GM19452 (cell line): ENCODE results near the gene WIPF3.
"Not testable (repeated sequence)": the region's sequence is repeated elsewhere in the genome, so short reads cannot be mapped to it uniquely, and the experiment has no call there.

Source experiments
- ATAC-seq: cut with Tn5 transposase; IDR thresholded peaks from one replicate; pipeline ENCODE4 v1.9.1; 2021; ENCODE audit not compliant: unreplicated experiment

Gene WIPF3

DNA sequence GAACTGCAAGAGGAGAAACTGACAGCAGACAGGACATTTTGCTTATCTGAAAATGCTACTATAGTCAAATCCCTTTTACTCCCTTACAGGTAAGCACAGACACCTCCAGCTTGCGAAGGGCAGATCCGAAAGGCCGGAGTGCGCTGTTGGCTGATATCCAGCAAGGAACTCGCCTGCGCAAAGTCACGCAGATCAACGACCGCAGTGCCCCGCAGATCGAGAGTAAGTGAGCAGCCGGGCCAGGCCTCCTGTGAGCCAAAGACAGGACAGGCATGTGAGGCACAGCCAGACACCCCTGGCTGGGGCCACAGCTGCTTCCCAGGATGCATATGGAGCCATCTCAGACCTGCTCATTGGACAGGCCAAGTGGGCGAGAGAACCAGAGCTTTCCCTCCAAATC, 69.4 kb downstream of the WIPF3 start:
- ATAC-seq: no peak

DNA sequence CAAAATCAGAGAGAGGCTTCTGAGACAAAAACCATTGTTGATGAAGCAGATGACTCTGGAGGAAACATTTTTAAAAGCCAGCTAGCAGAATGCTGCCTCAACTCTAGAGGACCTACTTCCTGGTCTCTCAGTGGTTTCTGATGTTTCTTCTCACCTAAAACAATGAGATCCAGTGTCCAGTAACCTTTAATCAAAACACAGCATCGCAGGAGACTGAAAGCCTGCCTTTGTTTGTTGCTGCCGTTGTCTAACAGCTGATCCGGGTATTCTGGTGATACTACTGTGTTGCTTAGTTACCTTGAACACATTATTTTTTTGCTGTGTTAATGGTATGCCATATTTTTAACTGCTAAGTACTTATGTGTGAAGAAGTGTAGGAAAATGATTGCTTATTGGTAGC, 70.9 kb downstream of the WIPF3 start:
- ATAC-seq: no peak

DNA sequence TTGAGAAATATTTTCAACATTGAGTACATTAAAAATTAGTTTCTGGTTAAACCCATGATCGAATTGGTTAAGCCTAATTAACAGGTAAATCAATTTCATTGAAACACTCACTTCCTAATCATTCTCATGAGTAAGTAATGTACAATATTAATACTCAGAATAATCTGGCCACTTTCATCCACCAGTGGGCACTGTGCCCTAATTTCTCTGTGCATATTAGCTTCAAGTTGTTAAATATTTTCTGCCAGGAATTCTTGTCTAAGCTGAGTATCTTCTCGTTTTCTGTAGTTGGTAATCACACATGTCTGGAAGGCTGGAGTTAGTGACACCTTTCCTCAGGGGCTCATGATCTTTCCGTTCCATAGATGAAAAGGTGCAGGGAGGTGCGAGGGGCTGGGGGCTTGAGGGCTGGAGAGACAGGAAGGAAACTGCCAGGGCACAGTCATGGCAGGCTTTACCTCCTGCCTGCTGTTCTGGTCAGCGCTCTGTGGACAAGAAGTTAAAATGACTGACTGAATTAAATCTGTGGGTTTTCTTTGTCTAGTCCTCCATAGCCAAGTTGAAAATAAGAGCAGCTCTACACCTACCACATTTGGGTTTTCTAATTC, 71.9 kb downstream of the WIPF3 start:
- no peak for ATAC-seq

DNA sequence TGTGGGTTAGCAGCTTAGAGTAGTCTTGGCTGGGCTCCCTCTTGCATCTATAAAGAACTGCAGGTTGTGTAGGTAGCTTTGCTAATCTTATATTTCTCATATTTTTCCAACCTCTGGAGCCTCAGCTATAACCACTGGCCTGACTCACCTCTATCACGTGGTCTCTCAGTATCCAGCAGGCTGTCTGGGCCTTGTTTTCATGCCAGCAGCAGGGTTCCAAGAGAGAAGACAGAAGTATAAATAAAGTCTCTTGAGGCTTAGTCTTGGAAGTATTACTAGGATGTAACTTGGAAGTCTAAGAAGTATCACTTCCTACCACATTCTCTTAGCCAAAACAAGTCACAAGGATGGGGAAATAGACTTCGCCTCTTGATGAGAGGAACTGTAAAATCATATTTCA, 73.3 kb downstream of the WIPF3 start:
- no peak for ATAC-seq

DNA sequence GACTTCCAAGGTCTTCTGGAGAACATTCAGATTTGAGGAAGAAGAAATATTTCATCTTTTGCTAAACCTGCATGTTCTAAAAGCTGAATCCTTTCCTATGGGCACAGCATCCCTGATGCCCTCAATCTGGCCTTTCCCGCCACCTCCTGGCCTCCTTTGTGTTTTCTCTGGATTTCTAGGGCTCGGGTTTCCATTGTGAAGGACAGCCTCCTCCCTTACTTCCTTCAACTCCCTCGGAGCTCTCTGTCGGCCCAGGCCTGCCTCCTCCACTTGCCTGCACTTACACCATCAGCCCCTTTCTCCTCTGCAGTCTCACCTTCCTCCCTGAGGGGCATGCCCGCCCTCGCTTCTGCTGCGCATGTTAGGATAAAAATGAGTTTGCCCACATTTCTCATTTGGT, 75.4 kb downstream of the WIPF3 start:
- ATAC-seq: no peak

DNA sequence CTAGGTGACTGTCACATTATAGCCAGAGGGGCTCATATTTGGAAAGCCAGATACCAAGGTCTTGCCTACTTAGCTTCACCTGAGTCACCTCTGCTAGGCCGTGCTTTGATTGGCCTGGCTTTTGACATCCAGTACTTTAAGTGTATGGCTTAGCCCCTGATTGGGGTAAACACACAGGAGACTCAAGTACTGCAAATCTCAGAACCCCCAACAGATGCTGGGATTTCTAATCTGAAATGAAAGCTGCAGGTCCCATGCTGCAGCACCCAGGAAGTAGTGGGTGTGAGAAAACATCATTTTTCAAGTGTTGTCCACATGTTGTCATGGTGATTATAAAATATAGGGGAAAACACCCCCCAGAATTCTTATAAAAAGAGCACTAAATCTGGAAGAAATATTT, 76.2 kb downstream of the WIPF3 start:
- no peak for ATAC-seq

DNA sequence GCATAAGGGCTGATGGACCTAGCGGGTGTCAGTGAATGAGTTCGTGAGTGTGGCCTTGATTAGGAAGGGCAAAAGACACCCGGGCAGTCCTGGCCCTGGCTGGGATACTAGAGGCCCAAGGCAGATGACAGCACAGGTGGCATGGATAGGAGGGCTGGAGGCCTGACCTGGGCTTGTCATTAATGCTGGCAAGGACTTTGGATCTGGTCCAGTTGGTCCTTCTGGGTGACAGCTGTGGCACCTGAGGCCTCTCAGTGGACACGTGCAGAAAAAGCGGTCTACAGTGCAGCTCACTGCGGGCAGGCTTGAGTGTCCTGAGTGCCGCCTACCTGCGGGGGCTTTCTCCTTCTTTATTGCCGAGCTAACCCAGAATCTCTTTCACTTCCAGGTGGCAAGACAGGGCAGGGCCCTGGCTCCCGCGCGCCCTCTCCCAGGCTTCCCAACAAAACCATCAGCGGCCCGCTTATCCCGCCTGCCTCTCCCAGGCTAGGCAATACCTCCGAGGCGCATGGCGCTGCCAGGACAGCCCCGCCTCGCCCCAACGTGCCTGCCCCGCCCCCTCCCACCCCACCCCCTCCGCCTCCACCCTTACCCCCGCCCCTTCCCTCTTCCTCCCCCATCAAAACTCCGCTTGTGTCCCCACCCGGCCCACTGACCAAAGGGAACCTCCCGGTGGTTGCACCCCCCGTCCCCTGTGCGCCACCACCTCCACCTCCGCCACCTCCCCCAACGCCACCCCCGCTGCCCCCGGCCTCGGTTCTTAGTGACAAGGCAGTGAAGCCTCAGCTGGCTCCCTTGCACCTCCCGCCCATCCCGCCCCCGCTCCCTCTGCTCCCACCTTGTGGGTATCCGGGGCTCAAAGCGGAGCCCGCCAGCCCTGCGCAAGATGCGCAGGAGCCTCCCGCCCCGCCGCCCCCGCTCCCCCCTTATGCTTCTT, 77.4 kb downstream of the WIPF3 start:
- no peak for ATAC-seq

DNA sequence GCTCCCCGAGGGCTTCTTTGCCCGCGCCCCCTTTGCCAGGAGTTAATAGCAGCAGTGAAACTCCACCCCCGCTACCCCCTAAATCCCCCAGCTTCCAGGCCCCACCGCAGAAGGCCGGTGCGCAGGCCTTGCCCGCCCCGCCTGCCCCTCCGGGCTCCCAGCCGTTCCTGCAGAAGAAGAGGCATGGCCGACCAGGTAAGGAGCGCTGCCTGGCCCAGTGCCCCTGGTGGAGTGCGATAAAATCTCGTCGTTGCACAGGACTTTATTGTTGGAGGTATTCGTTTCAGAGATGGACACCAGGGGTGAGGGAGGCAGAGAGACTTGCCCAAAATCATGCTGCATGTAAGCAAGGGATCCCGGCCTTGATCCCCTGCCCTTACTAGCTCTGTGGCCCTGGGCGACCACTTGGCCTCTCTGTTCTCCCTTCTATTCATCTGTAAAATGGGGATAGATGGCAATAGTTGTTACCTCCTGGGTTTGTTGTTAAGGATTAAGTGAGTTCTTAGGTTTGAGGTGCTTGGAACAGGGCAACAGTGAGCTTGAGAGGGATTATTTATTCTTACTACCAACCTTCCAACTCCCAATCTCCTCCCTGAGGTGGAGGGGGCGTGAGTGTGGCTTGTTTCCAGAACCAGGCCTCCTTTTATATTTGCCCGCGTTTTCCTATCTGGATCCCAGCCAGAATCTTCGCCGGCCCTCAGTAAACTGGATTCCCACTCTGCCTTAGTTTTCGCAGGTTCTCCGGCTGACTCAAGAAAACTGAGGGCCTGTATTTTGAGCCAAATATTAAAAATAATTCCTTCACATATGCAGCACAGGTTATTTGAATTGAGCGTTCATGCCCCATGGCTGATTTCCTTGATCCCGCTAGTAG, 78.3 kb downstream of the WIPF3 start:
- ATAC-seq: no peak

DNA sequence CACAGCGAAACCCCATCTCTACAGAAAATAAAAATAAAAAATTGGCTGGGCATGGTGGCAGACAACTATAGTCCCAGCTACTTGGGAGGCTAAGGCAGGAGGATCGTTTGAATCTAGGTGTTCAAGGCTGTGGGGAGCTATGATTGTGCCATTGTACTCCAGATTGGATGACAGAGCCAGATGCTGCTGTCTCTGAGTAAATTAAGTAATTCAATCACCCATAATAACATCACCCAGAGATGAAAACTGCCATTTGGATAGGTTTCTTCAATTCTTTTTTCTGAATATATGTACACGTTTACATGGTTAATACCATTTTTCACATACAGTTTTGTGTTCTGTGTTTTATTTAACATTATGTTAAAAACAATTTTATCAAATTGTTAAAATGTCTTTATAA, 79.3 kb downstream of the WIPF3 start:
- ATAC-seq: no peak

DNA sequence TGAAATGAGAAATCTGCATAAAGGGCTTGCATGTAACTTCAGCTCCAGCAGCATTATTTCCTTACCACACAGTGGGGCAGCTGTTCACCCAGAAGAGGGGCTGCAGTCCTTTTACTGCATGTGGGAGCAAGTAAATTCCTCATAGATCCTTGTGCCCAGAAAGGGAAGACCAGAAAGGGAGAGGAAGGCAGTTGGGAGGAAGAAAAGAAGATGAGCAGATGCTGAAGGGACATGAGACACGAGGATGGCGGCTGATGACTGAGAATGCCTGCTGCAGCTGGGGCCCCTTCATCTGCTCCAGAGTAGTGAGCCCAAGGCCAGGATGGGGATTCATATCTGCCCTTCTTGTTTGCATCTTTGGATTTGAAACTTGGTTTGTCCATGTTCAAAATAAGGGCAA, 80.5 kb downstream of the WIPF3 start:
- no peak for ATAC-seq

DNA sequence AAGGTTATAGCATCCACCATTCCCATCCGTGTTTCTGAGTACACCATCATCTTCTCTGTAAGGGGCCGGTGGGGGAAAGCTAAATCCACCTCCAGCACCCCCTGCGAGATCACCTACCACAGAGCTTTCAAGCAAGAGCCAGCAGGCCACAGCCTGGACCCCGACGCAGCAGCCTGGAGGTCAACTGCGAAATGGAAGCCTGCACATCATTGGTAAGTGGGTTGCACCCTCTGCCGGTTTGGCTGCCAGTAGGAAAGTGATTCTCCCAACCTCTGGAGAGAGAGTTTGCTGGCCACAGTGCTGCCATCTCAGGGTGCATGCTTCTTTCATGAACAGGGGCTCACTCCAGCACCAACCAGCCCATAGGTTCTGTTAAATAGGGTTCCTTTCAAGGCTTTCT, 81.7 kb downstream of the WIPF3 start:
- ATAC-seq: no peak

DNA sequence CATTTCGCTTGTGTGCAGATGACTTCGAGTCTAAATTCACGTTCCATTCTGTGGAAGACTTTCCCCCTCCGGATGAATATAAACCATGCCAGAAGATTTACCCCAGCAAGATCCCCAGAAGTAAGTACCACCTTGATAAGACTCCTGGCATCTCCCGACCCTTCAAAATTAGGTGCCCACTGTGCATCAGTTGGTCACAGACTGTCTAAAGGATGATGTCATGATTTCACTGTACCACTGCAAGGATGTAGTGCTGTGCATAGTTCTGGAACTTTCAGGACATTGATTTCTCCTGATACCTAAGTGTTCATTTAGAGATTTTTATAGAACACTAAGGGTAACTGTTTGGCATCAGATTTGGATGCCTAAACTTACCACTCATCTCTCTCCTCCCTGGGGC, 83.0 kb downstream of the WIPF3 start:
- no peak for ATAC-seq

DNA sequence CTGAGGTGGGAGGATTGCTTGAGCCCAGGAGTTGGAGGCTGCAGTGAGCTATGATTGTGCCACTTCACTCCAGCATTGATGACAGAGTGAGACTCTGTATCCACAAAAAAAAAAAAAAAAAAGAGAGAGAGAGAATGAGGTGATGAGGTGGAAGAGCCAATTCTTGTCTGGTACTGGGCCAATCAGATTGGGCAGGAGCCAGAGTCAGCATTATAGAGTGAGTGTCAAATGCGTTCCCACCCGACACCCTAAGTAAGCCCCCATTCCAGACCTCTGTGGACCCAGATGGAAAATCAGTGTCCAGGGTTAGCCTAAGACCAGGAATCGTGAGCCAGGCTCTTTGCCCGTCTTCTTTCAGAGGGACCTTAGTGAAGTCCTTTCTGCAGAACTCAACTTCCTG, 83.9 kb downstream of the WIPF3 start:
- ATAC-seq: no peak

DNA sequence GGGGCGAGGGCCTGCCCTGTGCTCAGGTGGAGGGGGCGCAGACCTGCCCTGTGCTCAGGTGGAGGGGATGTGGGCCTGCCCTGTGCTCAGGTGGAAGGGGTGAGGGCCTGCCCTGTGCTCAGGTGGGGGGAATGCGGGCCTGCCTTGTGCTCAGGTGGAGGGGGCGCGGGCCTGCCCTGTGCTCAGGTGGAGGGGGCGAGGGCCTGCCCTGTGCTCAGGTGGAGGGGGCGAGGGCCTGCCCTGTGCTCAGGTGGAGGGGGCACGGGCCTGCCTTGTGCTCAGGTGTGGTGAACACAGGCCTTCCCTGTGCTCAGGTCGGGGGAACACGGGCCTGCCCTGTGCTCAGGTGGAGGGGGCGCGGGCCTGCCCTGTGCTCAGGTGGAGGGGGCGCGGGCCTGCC, 84.5 kb downstream of the WIPF3 start:
- ATAC-seq: not testable (repeated sequence)

DNA sequence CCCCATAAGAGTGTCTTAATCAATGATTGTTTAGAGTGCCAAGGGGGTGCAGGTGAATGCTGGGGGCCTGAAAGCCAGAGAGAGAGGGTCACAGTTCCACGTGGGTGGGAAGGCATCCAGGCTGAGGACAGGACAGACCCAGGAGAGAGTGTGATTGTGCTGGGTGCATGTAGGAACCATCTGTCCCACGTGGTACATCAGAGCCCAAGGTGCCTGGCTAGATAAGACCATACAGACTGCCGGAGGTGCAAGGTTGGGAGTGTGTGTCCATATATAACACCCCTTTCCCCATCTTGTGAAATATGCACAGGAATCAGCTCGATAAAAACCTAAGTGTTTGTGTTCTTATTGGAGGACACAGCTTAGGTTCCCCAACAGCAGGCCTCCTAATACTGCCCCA, 85.5 kb downstream of the WIPF3 start:
- no peak for ATAC-seq

DNA sequence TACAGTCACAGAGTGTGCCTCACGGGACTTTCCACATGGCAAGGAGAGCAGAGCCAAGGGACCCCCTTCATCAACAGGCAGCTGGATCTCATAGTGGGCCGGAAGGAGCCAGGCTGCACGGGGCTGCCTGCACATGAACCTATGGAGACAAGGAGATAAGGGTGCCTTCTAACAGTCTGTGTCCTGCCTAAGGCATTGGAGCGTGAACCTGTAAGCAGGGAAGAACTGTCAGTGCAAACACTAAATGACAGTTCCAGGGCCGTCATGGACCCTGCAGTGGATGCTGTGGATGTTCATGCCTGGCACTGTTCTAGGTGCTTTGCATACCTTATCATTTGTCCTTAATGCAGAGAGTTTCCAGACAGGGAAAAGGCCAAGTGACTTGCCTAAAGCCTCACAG, 85.9 kb downstream of the WIPF3 start:
- ATAC-seq: no peak

DNA sequence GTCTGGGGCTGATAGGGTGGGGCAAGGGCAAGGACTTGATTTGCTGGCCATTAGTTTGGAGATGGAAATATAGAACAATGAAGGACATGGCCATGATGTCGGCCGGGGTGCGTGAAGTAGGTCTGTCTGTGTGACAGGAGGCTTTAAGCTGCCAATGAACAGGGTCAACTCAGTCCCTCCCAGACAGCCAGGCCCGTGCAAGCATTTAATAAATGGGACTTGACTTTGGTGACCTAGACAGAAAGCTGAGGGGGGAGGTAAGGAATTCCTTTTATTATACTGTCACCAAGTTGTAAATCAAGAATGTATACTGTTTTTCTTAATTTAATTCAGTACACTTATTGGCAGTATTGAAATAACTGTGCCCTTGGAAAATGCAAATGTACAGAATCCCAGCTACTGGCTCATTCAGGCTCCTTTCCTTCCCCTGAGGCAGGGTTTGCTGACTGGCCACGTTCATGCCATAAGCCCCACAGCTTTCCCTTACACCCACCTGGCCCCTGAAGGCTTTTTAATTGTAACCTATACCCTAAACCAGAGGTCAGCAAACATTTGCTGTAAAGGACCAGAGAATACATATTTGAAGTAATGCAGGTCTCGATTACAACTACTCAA, 87.2 kb downstream of the WIPF3 start:
- no peak for ATAC-seq

DNA sequence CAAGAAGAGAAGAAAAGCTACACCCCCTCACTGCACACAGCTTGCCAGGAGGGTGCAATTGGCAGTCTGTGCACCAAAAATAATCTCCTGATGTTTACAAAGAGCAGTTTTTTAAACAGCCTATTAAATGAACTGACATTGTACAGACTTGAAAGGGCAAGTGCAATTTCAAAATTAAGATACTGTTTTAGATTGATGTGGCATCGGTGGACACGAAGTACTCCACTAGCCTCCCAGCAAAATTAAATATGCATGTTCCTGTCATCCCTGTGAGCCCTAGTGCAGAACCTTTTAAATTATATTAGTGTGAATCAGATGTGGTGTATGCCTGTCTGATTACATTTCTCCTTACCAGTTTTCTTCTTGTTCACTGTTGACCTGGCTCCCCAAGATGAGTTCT, 87.9 kb downstream of the WIPF3 start:
- no peak for ATAC-seq

DNA sequence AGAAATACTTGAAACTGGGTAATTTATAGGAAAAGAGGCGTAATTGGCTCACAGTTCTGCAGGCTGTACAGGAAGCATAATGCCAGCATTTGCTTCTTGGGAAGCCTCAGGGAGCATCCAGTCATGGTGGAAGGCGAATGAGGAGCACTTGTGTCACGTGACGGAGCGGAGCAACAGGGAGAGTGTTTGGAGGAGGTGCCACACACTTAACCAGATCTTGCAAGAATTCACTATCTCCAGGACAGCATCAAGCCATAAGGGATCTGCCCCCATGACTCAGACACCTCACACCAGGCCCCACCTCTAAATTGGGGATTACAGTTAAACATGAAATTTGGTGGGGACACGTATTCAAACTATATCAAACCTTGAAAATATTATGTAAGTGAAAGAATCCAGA, 89.3 kb downstream of the WIPF3 start:
- no peak for ATAC-seq

DNA sequence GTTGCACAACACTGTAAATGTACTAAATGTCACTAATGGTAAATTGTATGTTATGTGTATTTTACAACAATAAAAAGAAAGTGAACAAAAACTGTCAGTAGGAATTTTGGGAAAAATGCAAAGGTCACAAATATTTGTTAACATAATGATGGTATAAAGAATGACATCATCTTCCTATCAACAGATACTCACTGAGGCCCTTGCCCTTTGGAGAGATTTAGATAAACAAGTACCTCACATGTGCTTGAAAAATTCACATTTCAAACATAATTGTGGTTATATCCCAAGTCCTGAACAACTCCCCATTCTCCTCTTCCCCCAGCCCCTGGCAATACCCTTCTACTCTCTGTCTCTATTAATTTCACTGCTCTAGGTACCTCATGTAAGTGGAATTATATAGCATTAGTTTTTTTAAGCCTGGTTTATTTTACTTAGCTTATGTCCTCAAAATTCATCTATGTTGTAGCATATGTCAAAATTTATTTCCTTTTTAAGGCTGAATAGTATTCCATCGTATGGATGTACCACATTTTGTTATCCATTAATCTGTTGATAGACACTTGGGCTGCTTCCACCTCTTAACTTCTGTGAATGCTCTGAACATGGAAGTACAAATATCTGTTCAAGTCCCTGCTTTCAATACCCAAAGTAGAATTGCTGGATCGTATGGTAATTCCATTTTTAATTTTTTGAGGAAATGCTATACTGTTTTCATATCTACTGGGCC, 90.5 kb downstream of the WIPF3 start:
- ATAC-seq: no peak

DNA sequence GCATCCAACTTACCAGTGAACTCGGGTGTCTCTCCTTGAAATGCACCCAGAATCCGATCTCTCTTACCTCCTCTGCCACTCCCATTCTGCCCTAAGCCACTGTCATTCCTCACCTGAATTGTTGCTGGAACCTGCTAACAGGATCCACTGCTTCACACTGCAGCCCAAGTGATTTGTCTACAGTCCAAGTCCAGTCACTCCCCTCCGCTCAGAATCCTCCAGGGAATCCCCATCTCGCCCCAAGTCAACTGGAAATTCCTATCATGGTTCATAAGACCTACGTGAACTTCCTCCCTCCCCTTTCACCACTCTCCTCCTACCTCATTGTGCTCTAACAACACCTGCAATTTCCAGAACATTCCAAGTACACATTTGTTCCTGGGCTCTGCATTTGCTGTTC, 92.0 kb downstream of the WIPF3 start:
- ATAC-seq: no peak
